CD4-positive, alpha-beta T cell treated with Interleukin-6 at 100 ng/mL for 8 hours (primary cell): ENCODE measurements around the gene SLC27A3.

Experiments
- DNase-seq: peaks from one replicate; pipeline ENCODE4 v3.0.0-alpha.2; 2020; ENCODE audit warnings: mixed read lengths, low spot score

Gene SLC27A3

GRCh38 chr1:153799566-153800465, 24.6 kb downstream of the SLC27A3 start:
- no peak for DNase-seq

DNA sequence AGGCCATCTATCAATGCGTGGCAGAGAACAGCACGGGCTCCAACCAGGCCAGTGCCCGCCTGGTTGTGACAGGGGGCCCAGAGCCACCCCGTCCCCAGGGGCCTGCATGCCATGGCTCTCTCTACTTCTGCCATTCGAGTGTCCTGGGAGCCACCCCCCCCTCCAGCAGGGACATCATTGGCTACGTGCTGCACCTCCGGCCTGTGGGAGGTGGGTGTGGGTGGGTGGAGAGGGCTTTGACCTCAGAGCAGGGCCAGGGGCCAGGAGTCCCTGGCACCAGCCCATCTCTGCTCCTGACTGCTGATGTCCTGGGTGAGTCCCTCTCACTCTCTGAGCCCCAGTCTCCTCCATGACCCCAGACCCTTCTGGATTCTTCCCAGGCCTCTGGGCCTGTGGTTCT, 25.3 kb downstream of the SLC27A3 start:
- no peak for DNase-seq

GRCh38 chr1:153801028-153801625, 25.9 kb downstream of the SLC27A3 start:
- no peak for DNase-seq

- no peak for DNase-seq
Observed at GRCh38 chr1:153801786-153802697, 26.8 kb downstream of the SLC27A3 start.

GRCh38 chr1:153803470-153804056, 28.4 kb downstream of the SLC27A3 start:
- DNase-seq: no peak

DNA sequence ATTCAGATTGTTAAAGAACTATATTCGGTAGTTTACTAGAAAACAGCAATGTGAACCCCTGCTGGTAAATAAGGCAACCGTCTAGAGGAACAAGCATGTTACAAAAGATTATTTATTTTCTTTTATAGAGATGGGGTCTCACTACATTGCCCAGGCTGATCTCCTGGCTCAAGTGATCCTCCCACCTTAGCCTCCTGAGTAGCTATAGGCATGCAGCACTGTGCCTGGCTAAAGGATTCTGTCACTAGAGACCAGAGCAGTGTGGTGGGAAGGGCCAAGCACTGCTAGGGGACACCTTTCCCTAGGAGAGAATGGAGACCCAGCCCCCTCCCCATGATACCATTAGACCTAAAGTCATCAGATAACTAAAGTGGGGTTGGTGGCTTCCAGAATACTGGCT, 28.9 kb downstream of the SLC27A3 start:
- no peak for DNase-seq

DNA sequence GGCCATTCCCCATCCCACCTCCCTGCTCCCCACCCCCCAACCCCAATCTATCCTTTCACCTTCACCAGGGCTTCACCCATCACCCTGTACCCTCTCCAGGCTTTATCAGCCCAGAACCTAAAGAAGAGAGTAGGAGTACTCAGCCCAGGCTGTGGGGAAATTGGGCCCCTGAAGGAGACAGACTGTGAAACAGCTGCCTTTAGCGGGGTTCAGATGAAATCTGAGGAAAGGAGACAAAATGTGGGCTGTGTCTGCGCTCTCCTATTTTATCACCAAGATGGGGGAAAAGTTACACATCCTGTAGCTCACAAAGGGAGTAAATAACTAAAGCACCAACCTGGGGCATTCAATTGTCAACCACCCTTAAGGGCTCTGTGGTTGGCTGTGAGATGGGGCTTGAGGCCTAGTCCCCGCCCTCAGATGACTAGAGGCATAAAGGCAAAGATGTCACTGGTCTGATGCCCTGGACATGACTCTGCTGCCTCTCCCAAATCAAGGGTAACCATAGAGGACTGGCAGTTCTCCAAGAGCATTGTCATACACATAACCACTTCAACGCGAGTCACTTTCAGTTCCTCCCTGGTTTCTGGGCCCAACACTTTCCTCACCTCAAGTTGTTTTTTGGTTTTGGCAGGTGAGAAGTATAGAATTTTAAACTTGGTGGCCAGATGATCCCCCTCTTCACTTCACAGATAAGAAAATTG, 30.0 kb downstream of the SLC27A3 start:
- DNase-seq: peak; percentile 78

- DNase-seq: no peak
Observed at GRCh38 chr1:153805886-153806719, 30.9 kb downstream of the SLC27A3 start.

DNA sequence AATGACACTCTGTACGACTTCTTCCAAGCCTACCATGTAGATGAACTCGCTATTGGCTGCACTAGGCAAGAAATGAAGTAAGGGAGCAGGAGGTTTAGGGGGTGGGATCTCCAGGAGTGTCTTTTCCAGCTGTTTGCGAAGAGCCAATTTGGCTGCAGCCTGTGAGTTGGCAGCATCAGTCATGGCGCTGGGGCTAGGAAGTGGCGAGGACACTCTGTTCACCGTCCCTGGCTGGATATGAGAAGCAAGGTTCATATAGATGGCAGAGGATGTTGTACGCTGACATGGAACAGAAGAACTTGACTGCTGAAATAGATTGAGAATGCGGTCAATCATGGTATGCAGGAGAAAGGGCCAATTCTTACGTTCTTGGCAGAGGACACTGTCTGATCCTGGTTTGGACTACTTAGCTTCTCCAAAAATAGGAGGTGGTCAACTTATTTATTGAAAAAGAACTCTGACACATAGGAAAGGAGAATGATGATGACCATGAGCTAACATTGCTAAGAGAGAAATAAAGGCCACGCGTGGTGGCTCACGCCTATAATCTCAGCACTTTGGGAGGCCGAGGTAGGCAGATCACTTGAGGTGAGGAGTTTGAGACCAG, 41.2 kb downstream of the SLC27A3 start:
- no peak for DNase-seq

GRCh38 chr1:153818876-153819275, 43.7 kb downstream of the SLC27A3 start:
- DNase-seq: no peak

GRCh38 chr1:153827168-153827964, 52.2 kb downstream of the SLC27A3 start:
- DNase-seq: no peak
